CD4-positive, alpha-beta T cell treated with Interleukin-15 for 4 hours (primary cell): ENCODE measurements around the gene CDC34.

Experiments
- DNase-seq: peaks from one replicate; pipeline ENCODE4 v3.0.0-alpha.2; 2020; ENCODE audit warnings: low spot score

The CDC34 gene

GRCh38 chr19:531753-532560 is at the start of gene CDC34:
CDC34 (plus strand) TSS chr19:531760; CDS start chr19:531932, 172 bp downstream.
- DNase-seq, result no peak

- DNase-seq, result no peak
These were observed 49.1 kb upstream of the CDC34 start for GRCh38 chr19:482186-483041.

GRCh38 chr19:483332-484072 is 48.1 kb upstream of the CDC34 start:
- no peak for DNase-seq

- DNase-seq, result no peak
These were observed 47.1 kb upstream of the CDC34 start for GRCh38 chr19:484494-484893.

- no peak for DNase-seq
These were observed 46.5 kb upstream of the CDC34 start for GRCh38 chr19:485077-485476.

- DNase-seq, result no peak
These were observed 45.9 kb upstream of the CDC34 start for GRCh38 chr19:485583-486236.

- DNase-seq, result peak; percentile 95
These were observed 42.8 kb upstream of the CDC34 start for GRCh38 chr19:488505-489417.

GRCh38 chr19:489418-490196 is 42.0 kb upstream of the CDC34 start:
- DNase-seq, result peak; percentile 6

GRCh38 chr19:491146-491741 is 40.3 kb upstream of the CDC34 start:
- DNase-seq, result no peak

GRCh38 chr19:492091-492531 is 39.4 kb upstream of the CDC34 start:
- no peak for DNase-seq

- DNase-seq, result no peak
These were observed 38.0 kb upstream of the CDC34 start for GRCh38 chr19:493391-494170.

GRCh38 chr19:494171-495080 is 37.1 kb upstream of the CDC34 start:
- DNase-seq, result no peak

GRCh38 chr19:495081-495401 is 36.5 kb upstream of the CDC34 start:
- no peak for DNase-seq

- DNase-seq, result peak; percentile 37
These were observed 36.0 kb upstream of the CDC34 start for GRCh38 chr19:495402-496111.

- DNase-seq, result no peak
These were observed 35.4 kb upstream of the CDC34 start, which contains the start of gene MADCAM1 for GRCh38 chr19:496112-496665. MADCAM1 (plus strand) TSS chr19:496486; CDS start chr19:496500, 14 bp downstream.

GRCh38 chr19:496986-497385 is 34.6 kb upstream of the CDC34 start:
- no peak for DNase-seq

- DNase-seq, result no peak
These were observed 34.1 kb upstream of the CDC34 start for GRCh38 chr19:497491-497868.
